OCI-LY1 (cell line): ENCODE results near the gene ACY1.

ENCODE experiments used
- H2AFZ ChIP-seq: fragments of 200-600 bp; sonication (generic), shearing (Covaris generic); 2 replicates; pipeline ENCODE4 v1.6.0; 2014; ENCODE audit warnings: antibody characterized with exemption, mild to moderate bottlenecking, low read length
- H3F3A ChIP-seq: fragments of 200-600 bp; sonication (generic), shearing (Covaris generic); 2 replicates; pipeline ENCODE4 v1.6.0; 2014; ENCODE audit warnings: mild to moderate bottlenecking, antibody characterized with exemption, low read length, moderate library complexity; ENCODE audit not compliant: insufficient read depth
- H3K27ac ChIP-seq: fragments of 200-600 bp; sonication (generic); 2 replicates; pipeline ENCODE4 v1.5.1; 2014; ENCODE audit warnings: low read length, mixed run types, mild to moderate bottlenecking, low read depth; ENCODE audit not compliant: poor library complexity, severe bottlenecking
- H3K27me3 ChIP-seq: fragments of 200-600 bp; sonication (generic); 2 replicates; pipeline ENCODE4 v1.6.0; 2014; ENCODE audit warnings: antibody characterized with exemption, mild to moderate bottlenecking, low read length, moderate library complexity; ENCODE audit not compliant: insufficient read depth
- H3K36me3 ChIP-seq: fragments of 200-600 bp; sonication (generic); 2 replicates; pipeline ENCODE4 v1.6.1; 2014; ENCODE audit warnings: mild to moderate bottlenecking, antibody characterized with exemption, low read length, moderate library complexity, mixed read lengths; ENCODE audit not compliant: insufficient read depth
- H3K4me1 ChIP-seq: fragments of 200-600 bp; sonication (generic); 2 replicates; pipeline ENCODE4 v1.5.1; 2014; ENCODE audit warnings: mild to moderate bottlenecking, low read length, moderate library complexity; ENCODE audit not compliant: insufficient read depth, severe bottlenecking
- H3K4me2 ChIP-seq: fragments of 200-600 bp; sonication (generic), shearing (Covaris generic); 2 replicates; pipeline ENCODE4 v1.6.1; 2014; ENCODE audit warnings: low read length
- H3K4me3 ChIP-seq: fragments of 200-600 bp; sonication (generic); 2 replicates; pipeline ENCODE4 v1.5.1; 2014; ENCODE audit warnings: low read length, low read depth, mild to moderate bottlenecking, mixed read lengths; ENCODE audit not compliant: poor library complexity, severe bottlenecking
- H3K79me2 ChIP-seq: fragments of 200-600 bp; shearing (Covaris generic); 2 replicates; pipeline ENCODE4 v1.6.1; 2016; ENCODE audit warnings: mixed run types, low read length, mixed read lengths; ENCODE audit not compliant: insufficient read depth
- H3K9ac ChIP-seq: fragments of 200-600 bp; sonication (generic), shearing (Covaris generic); 2 replicates; pipeline ENCODE4 v1.6.1; 2014; ENCODE audit warnings: mild to moderate bottlenecking, low read length, mixed read lengths
- H3K9me2 ChIP-seq: fragments of 200-600 bp; sonication (generic), shearing (Covaris generic); 2 replicates; pipeline ENCODE4 v1.6.1; 2014; ENCODE audit warnings: low read depth, mild to moderate bottlenecking, low read length, mixed read lengths
- H3K9me3 ChIP-seq: fragments of 200-600 bp; shearing (Covaris generic); 2 replicates; pipeline ENCODE4 v1.6.1; 2014; ENCODE audit warnings: low read length, mixed read lengths
- H4K20me1 ChIP-seq: fragments of 200-600 bp; sonication (generic), shearing (Covaris generic); 2 replicates; pipeline ENCODE4 v1.6.0; 2016; ENCODE audit warnings: mild to moderate bottlenecking, low read length; ENCODE audit not compliant: insufficient read depth
- CTCF ChIP-seq: fragments of 200-600 bp; sonication (generic), shearing (Covaris generic); IDR thresholded peaks from 2 replicates; pipeline ENCODE4 v1.5.1; 2017; ENCODE audit warnings: mild to moderate bottlenecking, antibody characterized with exemption, low read length, moderate library complexity, mixed read lengths
- EZH2 ChIP-seq: fragments of 200-600 bp; sonication (generic), shearing (Covaris generic); IDR thresholded peaks from 2 replicates; pipeline ENCODE4 v1.8.0; 2017; ENCODE audit warnings: borderline replicate concordance, mixed run types, mild to moderate bottlenecking, antibody characterized with exemption, low read length, moderate library complexity, mixed read lengths

ACY1 gene

GRCh38 chr3:51995346-51996163 lies 12.2 kb downstream of the ACY1 start, which contains the start of gene RPL29:
Gene RPL29 (minus strand): TSS chr3:51995895. CDS start chr3:51995461, 434 bp downstream.
- Histone ChIP-seq H3K4me2 (peak within 1 kb of the TSS; percentile 86), H3K9me2 (no peaks in the 10 kb centered on the region), H3F3A (0 out of 2 replicates have a peak, but pooled peaks cover 5% of the 10 kb centered on the region), H4K20me1 (no peaks in the 10 kb centered on the region), H3K36me3 (peaks cover 44% of the 10 kb centered on the region), H3K4me3 (peak within 1 kb of the TSS; percentile 87), H3K79me2 (peaks cover 16% of the 10 kb centered on the region), H2AFZ (no peak within 1 kb of the TSS), H3K27ac (peak within 1 kb of the TSS; percentile 78), H3K9ac (peak within 1 kb of the TSS; percentile 99), H3K27me3 (no peaks in the 10 kb centered on the region), H3K4me1 (peaks cover 29% of the 10 kb centered on the region), H3K9me3 (no peaks in the 10 kb centered on the region)
- TF ChIP-seq CTCF (no peak), EZH2 (no peak)

GRCh38 chr3:51997172-51997571 lies 13.8 kb downstream of the ACY1 start:
- Histone ChIP-seq H3K4me2 (no peak overlapping the region), H3K27ac (no peak overlapping the region), H4K20me1 (no peaks in the 10 kb centered on the region), H3K79me2 (peaks cover 16% of the 10 kb centered on the region), H3K9me3 (no peaks in the 10 kb centered on the region), H3K4me3 (no peak overlapping the region), H3F3A (0 out of 2 replicates have a peak, but pooled peaks cover 5% of the 10 kb centered on the region), H3K9me2 (no peaks in the 10 kb centered on the region), H3K27me3 (no peaks in the 10 kb centered on the region), H3K9ac (no peak overlapping the region), H3K4me1 (peaks cover 26% of the 10 kb centered on the region), H3K36me3 (peaks cover 34% of the 10 kb centered on the region), H2AFZ (no peak overlapping the region)
- TF ChIP-seq EZH2 (no peak), CTCF (no peak)

- H3K79me2 ChIP-seq, result peaks cover 16% of the 10 kb centered on the region
- H3K9me2 ChIP-seq, result no peaks in the 10 kb centered on the region
- H2AFZ ChIP-seq, result no peak overlapping the region
- no peak overlapping the region for H3K4me2 ChIP-seq
- H3F3A ChIP-seq, result 0 out of 2 replicates have a peak, but pooled peaks cover 5% of the 10 kb centered on the region
- no peak overlapping the region for H3K9ac ChIP-seq
- H3K9me3 ChIP-seq, result no peaks in the 10 kb centered on the region
- H3K4me3 ChIP-seq, result no peak overlapping the region
- H3K36me3 ChIP-seq, result peaks cover 25% of the 10 kb centered on the region
- H3K27ac ChIP-seq, result no peak overlapping the region
- peaks cover 19% of the 10 kb centered on the region for H3K4me1 ChIP-seq
- 0 out of 2 replicates have a peak, but pooled peaks cover 3% of the 10 kb centered on the region for H3K27me3 ChIP-seq
- H4K20me1 ChIP-seq, result no peaks in the 10 kb centered on the region
- TF ChIP-seq EZH2, result no peak
- no peak for TF ChIP-seq CTCF
These were observed 14.7 kb downstream of the ACY1 start for GRCh38 chr3:51997935-51998596.
